K562 (cell line): ENCODE measurements around the gene BHLHE40. TPM values are rescaled to one million over a fixed set of nuclear protein-coding genes. Genes with fewer than 3 reads are reported as not detected.
A peak's percentile ranks its signal among the peaks of the same experiment; 100 is the strongest.

Experiments used
- ATAC-seq: fragments of 200-7000 bp; cut with Tn5 transposase; 3 replicates; pipeline ENCODE4 v1.9.1; 2020; ENCODE audit warnings: moderate library complexity
- BruUV-seq: library from RNA; stranded (reverse); fragments of 400-500 nt; replicated peaks from 2 replicates; lab custom pipeline; 2021; lab: Mats Ljungman, UMichigan
- CTCF ChIA-PET: fragments of 300-600 bp; formaldehyde crosslinking; extraction: SDS; loops from one replicate; lab custom pipeline; 2021; ENCODE audit warnings: low intra/inter-chr PET ratio; lab: Yijun Ruan, JAX
- POLR2A ChIA-PET: fragments of 300-600, 350-650 bp; sonication (Branson Sonifier 250); formaldehyde crosslinking; extraction: SDS; loops from one replicate; lab custom pipeline; 2021; ENCODE audit warnings: antibody characterized with exemption, inconsistent platforms; lab: Yijun Ruan, JAX
- DNase-seq, 4 experiments: peaks; one replicate each; pipeline versions ENCODE4 v3.0.0 to v3.0.0-alpha.2; 2011 to 2018; ENCODE audit warnings: low spot score in 3 of 4, mixed read lengths in 3 of 4; ENCODE audit errors: extremely low read depth in 1 of 4
- FAIRE-seq: peaks from 2 replicates; lab custom pipeline; 2011; peaks lifted over from hg19 to GRCh38; lab: Jason Lieb, UNC
- H2AFZ ChIP-seq: 2 replicates; pipeline ENCODE4 v1.6.0; 2011; ENCODE audit warnings: low read depth, low read length, control low read depth, inconsistent platforms
- H3K27ac ChIP-seq: fragments of 200-600 bp; 3 replicates; pipeline ENCODE4 v1.8.0; 2011; ENCODE audit warnings: low read depth, mild to moderate bottlenecking, control low read depth, inconsistent platforms, low read length, moderate library complexity, mixed read lengths; ENCODE audit errors: extremely low read depth
- H3K27me3 ChIP-seq, 2 experiments: fragments of 300-600 bp in 1 of 2; 2 replicates in 1 of 2; 3 replicates in 1 of 2; pipeline versions ENCODE4 v1.6.0 to v1.8.0; 2011; ENCODE audit warnings: inconsistent platforms in 2 of 2, low read length in 2 of 2, mild to moderate bottlenecking in 1 of 2, mixed read lengths in 1 of 2, moderate library complexity in 1 of 2; ENCODE audit not compliant: control insufficient read depth in 2 of 2, insufficient read depth in 2 of 2
- H3K36me3 ChIP-seq: fragments of 300-600 bp; 3 replicates; pipeline ENCODE4 v1.8.0; 2011; ENCODE audit warnings: mild to moderate bottlenecking, low read length, inconsistent platforms; ENCODE audit not compliant: control insufficient read depth, insufficient read depth
- H3K4me1 ChIP-seq, 2 experiments: fragments of 200-600 bp in 1 of 2; replicated peaks in 1 of 2; 2 replicates in 1 of 2; 3 replicates in 1 of 2; pipeline versions ENCODE4 v1.5.1 to v1.8.0; 2011; ENCODE audit warnings: inconsistent platforms in 2 of 2, low read length in 2 of 2, mild to moderate bottlenecking in 1 of 2, mixed read lengths in 1 of 2, moderate library complexity in 1 of 2; ENCODE audit not compliant: control insufficient read depth in 2 of 2, insufficient read depth in 2 of 2
- H3K4me2 ChIP-seq: 2 replicates; pipeline ENCODE4 v1.6.1; 2011; ENCODE audit warnings: low read length, control low read depth, inconsistent platforms, mixed read lengths; ENCODE audit not compliant: insufficient read depth
- H3K4me3 ChIP-seq: fragments of 200-600 bp; sonication (generic), shearing (Covaris generic); 2 replicates; pipeline ENCODE4 v1.5.1; 2016; ENCODE audit warnings: control low read depth, inconsistent platforms
- H3K79me2 ChIP-seq: fragments of 200-600 bp; 3 replicates; pipeline ENCODE4 v1.8.0; 2011; ENCODE audit warnings: low read length, inconsistent platforms; ENCODE audit not compliant: control insufficient read depth, insufficient read depth
- H3K9ac ChIP-seq, 2 experiments: 2 replicates each; pipeline versions ENCODE4 v1.6.0 to v1.6.1; 2011; ENCODE audit warnings: low read depth in 2 of 2, low read length in 2 of 2, control low read depth in 1 of 2, inconsistent platforms in 1 of 2, mild to moderate bottlenecking in 1 of 2, mixed read lengths in 1 of 2; ENCODE audit not compliant: insufficient read depth in 1 of 2
- H3K9me1 ChIP-seq: one replicate; pipeline ENCODE4 v1.6.0; 2011; ENCODE audit warnings: inconsistent platforms, mild to moderate bottlenecking, low read length, moderate library complexity; ENCODE audit not compliant: control insufficient read depth, insufficient read depth
- H3K9me3 ChIP-seq: replicated peaks from 2 replicates; pipeline ENCODE4 v1.5.1; 2011; ENCODE audit warnings: low read depth, low read length, inconsistent platforms; ENCODE audit not compliant: control insufficient read depth, insufficient read depth
- H4K20me1 ChIP-seq: replicated peaks from 2 replicates; pipeline ENCODE4 v1.6.1; 2011; ENCODE audit warnings: low read length, inconsistent platforms, mixed read lengths; ENCODE audit not compliant: control insufficient read depth, insufficient read depth
- CBX2 ChIP-seq: fragments of 200-600 bp; sonication (generic); IDR thresholded peaks from one replicate; pipeline ENCODE4 v1.6.1; 2012; ENCODE audit warnings: mild to moderate bottlenecking, low read length, inconsistent platforms; ENCODE audit not compliant: insufficient read depth, poor library complexity, severe bottlenecking
- CEBPG ChIP-seq, 3 experiments: fragments of 200-800 bp in 1 of 3; sonication (Bioruptor generic) in 1 of 3; sonication (generic) in 1 of 3; formaldehyde crosslinking in 1 of 3; IDR thresholded peaks in 2 of 3; conservative IDR thresholded peaks in 1 of 3; 2 replicates each; pipeline versions ENCODE4 v1.6.1 to v1.8.0; 2016 to 2022; ENCODE audit warnings: missing compliant biosample characterization in 2 of 3, missing genetic modification characterization in 2 of 3, mild to moderate bottlenecking in 1 of 3, missing genetic modification reagents in 1 of 3
- DDX20 ChIP-seq: fragments of 450-650 bp; IDR thresholded peaks from 2 replicates; pipeline ENCODE4 v1.6.1; 2016; ENCODE audit warnings: missing genetic modification characterization, low read depth, mild to moderate bottlenecking, missing compliant biosample characterization, moderate library complexity
- ELF4 ChIP-seq: fragments of 450-650 bp; formaldehyde crosslinking; IDR thresholded peaks from 2 replicates; pipeline ENCODE4 v1.4.0; 2022; ENCODE audit warnings: missing genetic modification characterization
- LARP7 ChIP-seq: fragments of 450-650 bp; IDR thresholded peaks from 2 replicates; pipeline ENCODE4 v1.6.1; 2016
- MAZ ChIP-seq, 2 experiments: fragments of 450-650 bp in 1 of 2; sonication (generic) in 1 of 2; formaldehyde crosslinking; IDR thresholded peaks in 1 of 2; conservative IDR thresholded peaks in 1 of 2; 2 replicates each; pipeline versions ENCODE4 v1.4.0 to v1.5.0; 2020; ENCODE audit warnings: mild to moderate bottlenecking in 1 of 2, missing genetic modification reagents in 1 of 2
- POLR3G ChIP-seq: IDR thresholded peaks from 2 replicates; pipeline ENCODE4 v1.6.1; 2011; ENCODE audit not compliant: insufficient read length, insufficient replicate concordance; ENCODE audit errors: extremely low read depth
- SNIP1 ChIP-seq: fragments of 450-650 bp; IDR thresholded peaks from 2 replicates; pipeline ENCODE4 v1.7.1; 2017; ENCODE audit warnings: low read depth, mild to moderate bottlenecking
- TAF9B ChIP-seq: fragments of 450-650 bp; IDR thresholded peaks from 2 replicates; pipeline ENCODE4 v1.6.1; 2018; ENCODE audit warnings: mild to moderate bottlenecking; ENCODE audit not compliant: partially characterized antibody
- TAL1 ChIP-seq: fragments of 450-650 bp; IDR thresholded peaks from 2 replicates; pipeline ENCODE4 v1.6.1; 2016; ENCODE audit warnings: mild to moderate bottlenecking
- TEAD4 ChIP-seq, 2 experiments: sonication (generic) in 1 of 2; formaldehyde crosslinking in 1 of 2; IDR thresholded peaks; 2 replicates each; pipeline versions ENCODE4 v1.6.1 to v1.8.0; 2012 to 2022; ENCODE audit warnings: borderline replicate concordance in 1 of 2, inconsistent platforms in 1 of 2, low read length in 1 of 2, mild to moderate bottlenecking in 1 of 2, missing genetic modification reagents in 1 of 2
- ZBTB8A ChIP-seq: fragments of 450-650 bp; IDR thresholded peaks from 2 replicates; pipeline ENCODE4 v1.6.1; 2018; ENCODE audit warnings: mild to moderate bottlenecking, moderate library complexity; ENCODE audit not compliant: partially characterized antibody
- ZNF146 ChIP-seq: IDR thresholded peaks from one replicate; pipeline ENCODE4 v1.6.1; 2018; ENCODE audit warnings: missing compliant biosample characterization; ENCODE audit not compliant: unreplicated experiment
- ZNF785 ChIP-seq: fragments of 250-450 bp; sonication (Bioruptor Pico); IDR thresholded peaks from 2 replicates; pipeline ENCODE4 v1.4.0; 2020; ENCODE audit warnings: mild to moderate bottlenecking
- WGBS: fragments of 100-300 bp; shearing (Covaris generic); methylation state at CpG from one replicate; pipeline ENCODE4 v1.1.6; 2016; ENCODE audit warnings: low coverage, mixed read lengths; ENCODE audit not compliant: insufficient coverage; ENCODE audit errors: missing lambda C conversion rate; 5-methylcytosine and 5-hydroxymethylcytosine counted together
- in situ Hi-C: fragments of 300-500 bp; cut with MboI; formaldehyde crosslinking; loops from 4 replicates; pipeline ENCODE4 v1.15.0; 2018; ENCODE audit warnings: inconsistent platforms, mixed read lengths
- intact Hi-C: fragments of 100-400 bp; cut with micrococcal nuclease; formaldehyde crosslinking; loops from 2 replicates; pipeline ENCODE4 v1.14.2; 2022
- polyA plus RNA-seq, 8 experiments: library from polyadenylated mRNA; depleted of rRNA in 4 of 8; stranded (reverse) in 5 of 8; unstranded in 3 of 8; fragments of >200 nt; fragmentation: Nextera tagmentation in 2 of 8; fragmentation: Illumina TruSeq in 1 of 8; extraction: Ambion mirVana in 2 of 8; extraction: Trizol in 1 of 8; gene quantifications; 2 replicates each; pipeline versions ENCODE4 v1.2.1 to v1.2.3, GENCODE V29; 2011 to 2014; ENCODE audit warnings: inconsistent platforms in 1 of 8, missing spikeins in 1 of 8
- total RNA-seq, 7 experiments: library from RNA; depleted of rRNA in 6 of 7; stranded (reverse); fragments of >200 nt in 6 of 7; fragmentation: Illumina TruSeq in 2 of 7; extraction: Trizol in 2 of 7; gene quantifications; 2 replicates each; pipeline versions ENCODE4 v1.2.1 to v1.2.3, GENCODE V29; 2011 to 2021; ENCODE audit warnings: low replicate concordance in 1 of 7
- TF ChIP-seq, protein P1 (sequence below): IDR thresholded peaks from 2 replicates; pipeline ENCODE4 v1.6.1; 2016; ENCODE audit warnings: missing genetic modification characterization, missing compliant biosample characterization
- TF ChIP-seq, protein P2 (sequence below): sonication (generic); formaldehyde crosslinking; IDR thresholded peaks from 2 replicates; pipeline ENCODE4 v1.8.0; 2022; ENCODE audit warnings: mild to moderate bottlenecking, missing genetic modification reagents, borderline replicate concordance
- TF ChIP-seq, protein P3 (sequence below): fragments of 200-400 bp; formaldehyde crosslinking; IDR thresholded peaks from 2 replicates; pipeline ENCODE4 v1.6.1; 2017; ENCODE audit warnings: mild to moderate bottlenecking, low read depth, low read length, moderate library complexity

Gene BHLHE40
- total and polyA plus RNA-seq, 9 of the 15 experiments (the other 6 are each of a cell fraction or from before 2014, with no cell fraction given) = 12.0 to 83.9 (median 31.4) TPM

DNA sequence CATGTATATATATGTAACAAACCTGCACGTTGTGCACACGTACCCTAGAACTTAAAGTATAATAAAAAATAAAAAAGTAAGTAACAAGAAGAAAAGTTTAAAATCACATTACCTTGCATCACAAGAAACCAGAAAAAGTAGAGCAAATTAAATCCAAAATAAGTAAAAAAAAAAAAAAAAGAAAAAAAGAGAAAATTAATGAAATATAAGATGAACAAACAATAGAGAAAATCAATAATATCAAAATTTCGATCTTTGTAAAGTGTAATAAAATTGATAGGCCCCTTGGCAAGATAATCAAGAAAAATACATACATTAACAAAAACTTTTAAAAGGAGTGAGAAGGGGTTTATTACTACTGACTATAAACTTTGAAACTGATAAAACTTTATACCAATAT is 7.4 kb upstream of the BHLHE40 start:
- Histone ChIP-seq H3K27me3 (no peaks in the 10 kb centered on the region), H3K27ac (no peak overlapping the region), H2AFZ (no peak overlapping the region), H3K9ac (no peak overlapping the region), H3K4me1 (peaks cover 2 to 26% of the 10 kb centered on the region in 2 experiments), H3K9me3 (no peaks in the 10 kb centered on the region), H3K79me2 (no peaks in the 10 kb centered on the region; the same call in 2 of the 3 replicates), H4K20me1 (no peaks in the 10 kb centered on the region), H3K9me1 (no peaks in the 10 kb centered on the region), H3K4me3 (no peak overlapping the region), H3K4me2 (no peak overlapping the region), H3K36me3 (no peaks in the 10 kb centered on the region)
- in situ Hi-C loops (no loop called here), intact Hi-C loops (no loop called here)
- BruUV-seq = no TSS peak
- 74% methylated on average over 3 of the region's 3 CpGs for WGBS
- DNase-seq (no peak), FAIRE-seq (no peak), ATAC-seq (no peak)
- POLR2A ChIA-PET = no interaction called here
- CTCF ChIA-PET = no interaction called here
- TF ChIP-seq MAZ (CRISPR knock-in tag; conservative IDR thresholded peaks at IDR 0.05 in 1 of 2, IDR thresholded peaks at IDR 0.05 in 1 of 2) (no peak), CEBPG (CRISPR knock-in tag; IDR thresholded peaks at IDR 0.05) (no peak), CEBPG (tag; conservative IDR thresholded peaks at IDR 0.05 in 1 of 2, IDR thresholded peaks at IDR 0.05 in 1 of 2) (no peak), TAL1 (no peak), TEAD4 (IDR thresholded peaks at IDR 0.05; ENCODE audit: low read length) (no peak), TEAD4 (CRISPR knock-in tag; IDR thresholded peaks at IDR 0.05; ENCODE audit: borderline replicate concordance) (no peak), DDX20 (tag) (no peak), LARP7 (0 out of 2 replicates have a peak, but pooled peaks have one; percentile 55), ZNF785 (no peak), ZNF146 (CRISPR knock-in tag) (no peak), TAF9B (no peak), POLR3G (no peak), ZBTB8A (no peak), SNIP1 (no peak), CBX2 (no peak), ELF4 (CRISPR knock-in tag) (no peak)
- TF ChIP-seq, protein P1, sequence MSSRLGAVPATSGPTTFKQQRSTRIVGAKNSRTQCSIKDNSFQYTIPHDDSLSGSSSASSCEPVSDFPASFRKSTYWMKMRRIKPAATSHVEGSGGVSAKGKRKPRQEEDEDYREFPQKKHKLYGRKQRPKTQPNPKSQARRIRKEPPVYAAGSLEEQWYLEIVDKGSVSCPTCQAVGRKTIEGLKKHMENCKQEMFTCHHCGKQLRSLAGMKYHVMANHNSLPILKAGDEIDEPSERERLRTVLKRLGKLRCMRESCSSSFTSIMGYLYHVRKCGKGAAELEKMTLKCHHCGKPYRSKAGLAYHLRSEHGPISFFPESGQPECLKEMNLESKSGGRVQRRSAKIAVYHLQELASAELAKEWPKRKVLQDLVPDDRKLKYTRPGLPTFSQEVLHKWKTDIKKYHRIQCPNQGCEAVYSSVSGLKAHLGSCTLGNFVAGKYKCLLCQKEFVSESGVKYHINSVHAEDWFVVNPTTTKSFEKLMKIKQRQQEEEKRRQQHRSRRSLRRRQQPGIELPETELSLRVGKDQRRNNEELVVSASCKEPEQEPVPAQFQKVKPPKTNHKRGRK (tag) = peak; percentile 74; the same call in 1 of the 2 replicates
- TF ChIP-seq, protein P2, sequence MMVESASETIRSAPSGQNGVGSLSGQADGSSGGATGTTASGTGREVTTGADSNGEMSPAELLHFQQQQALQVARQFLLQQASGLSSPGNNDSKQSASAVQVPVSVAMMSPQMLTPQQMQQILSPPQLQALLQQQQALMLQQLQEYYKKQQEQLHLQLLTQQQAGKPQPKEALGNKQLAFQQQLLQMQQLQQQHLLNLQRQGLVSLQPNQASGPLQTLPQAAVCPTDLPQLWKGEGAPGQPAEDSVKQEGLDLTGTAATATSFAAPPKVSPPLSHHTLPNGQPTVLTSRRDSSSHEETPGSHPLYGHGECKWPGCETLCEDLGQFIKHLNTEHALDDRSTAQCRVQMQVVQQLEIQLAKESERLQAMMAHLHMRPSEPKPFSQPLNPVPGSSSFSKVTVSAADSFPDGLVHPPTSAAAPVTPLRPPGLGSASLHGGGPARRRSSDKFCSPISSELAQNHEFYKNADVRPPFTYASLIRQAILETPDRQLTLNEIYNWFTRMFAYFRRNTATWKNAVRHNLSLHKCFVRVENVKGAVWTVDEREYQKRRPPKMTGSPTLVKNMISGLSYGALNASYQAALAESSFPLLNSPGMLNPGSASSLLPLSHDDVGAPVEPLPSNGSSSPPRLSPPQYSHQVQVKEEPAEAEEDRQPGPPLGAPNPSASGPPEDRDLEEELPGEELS (CRISPR knock-in tag) = no peak
- TF ChIP-seq, protein P3, sequence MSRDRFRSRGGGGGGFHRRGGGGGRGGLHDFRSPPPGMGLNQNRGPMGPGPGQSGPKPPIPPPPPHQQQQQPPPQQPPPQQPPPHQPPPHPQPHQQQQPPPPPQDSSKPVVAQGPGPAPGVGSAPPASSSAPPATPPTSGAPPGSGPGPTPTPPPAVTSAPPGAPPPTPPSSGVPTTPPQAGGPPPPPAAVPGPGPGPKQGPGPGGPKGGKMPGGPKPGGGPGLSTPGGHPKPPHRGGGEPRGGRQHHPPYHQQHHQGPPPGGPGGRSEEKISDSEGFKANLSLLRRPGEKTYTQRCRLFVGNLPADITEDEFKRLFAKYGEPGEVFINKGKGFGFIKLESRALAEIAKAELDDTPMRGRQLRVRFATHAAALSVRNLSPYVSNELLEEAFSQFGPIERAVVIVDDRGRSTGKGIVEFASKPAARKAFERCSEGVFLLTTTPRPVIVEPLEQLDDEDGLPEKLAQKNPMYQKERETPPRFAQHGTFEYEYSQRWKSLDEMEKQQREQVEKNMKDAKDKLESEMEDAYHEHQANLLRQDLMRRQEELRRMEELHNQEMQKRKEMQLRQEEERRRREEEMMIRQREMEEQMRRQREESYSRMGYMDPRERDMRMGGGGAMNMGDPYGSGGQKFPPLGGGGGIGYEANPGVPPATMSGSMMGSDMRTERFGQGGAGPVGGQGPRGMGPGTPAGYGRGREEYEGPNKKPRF = no peak
